Neutrophil (primary cell): Measurements from ENCODE around the gene RIN1.
"Not testable (repeated sequence)": the region's sequence is repeated elsewhere in the genome, so short reads cannot be mapped to it uniquely, and the experiment has no call there.

Source experiments
- H3K27ac ChIP-seq: fragments of 200-600 bp; sonication (generic); 2 replicates; pipeline ENCODE4 v1.5.1; 2016; ENCODE audit warnings: mild to moderate bottlenecking, moderate library complexity
- H3K27me3 ChIP-seq: fragments of 200-600 bp; sonication (generic); 2 replicates; pipeline ENCODE4 v1.6.0; 2016; ENCODE audit warnings: mild to moderate bottlenecking
- H3K36me3 ChIP-seq: fragments of 200-600 bp; sonication (generic); 2 replicates; pipeline ENCODE4 v1.5.1; 2017
- H3K4me1 ChIP-seq, 2 experiments: fragments of 200-600 bp in 1 of 2; sonication (generic) in 1 of 2; 1 replicate in 1 of 2; 2 replicates in 1 of 2; pipeline versions ENCODE4 v1.5.1 to v1.6.1; 2013 to 2016; ENCODE audit warnings: low read depth in 1 of 2, low read length in 1 of 2, mild to moderate bottlenecking in 1 of 2, moderate library complexity in 1 of 2; ENCODE audit not compliant: control insufficient read depth in 1 of 2, insufficient read depth in 1 of 2
- H3K4me3 ChIP-seq, 2 experiments: fragments of 200-600 bp in 1 of 2; sonication (generic) in 1 of 2; 1 replicate in 1 of 2; 2 replicates in 1 of 2; pipeline ENCODE4 v1.5.1; 2013 to 2016; ENCODE audit warnings: low read depth in 1 of 2, low read length in 1 of 2, mild to moderate bottlenecking in 1 of 2, moderate library complexity in 1 of 2
- H3K9me3 ChIP-seq: fragments of 200-600 bp; sonication (generic); 2 replicates; pipeline ENCODE4 v1.5.1; 2016
- TF ChIP-seq, protein P1 (sequence below): fragments of 200-600 bp; sonication (generic); IDR thresholded peaks from 2 replicates; pipeline ENCODE4 v1.5.1; 2016; ENCODE audit warnings: antibody characterized with exemption

Gene RIN1, protein sequence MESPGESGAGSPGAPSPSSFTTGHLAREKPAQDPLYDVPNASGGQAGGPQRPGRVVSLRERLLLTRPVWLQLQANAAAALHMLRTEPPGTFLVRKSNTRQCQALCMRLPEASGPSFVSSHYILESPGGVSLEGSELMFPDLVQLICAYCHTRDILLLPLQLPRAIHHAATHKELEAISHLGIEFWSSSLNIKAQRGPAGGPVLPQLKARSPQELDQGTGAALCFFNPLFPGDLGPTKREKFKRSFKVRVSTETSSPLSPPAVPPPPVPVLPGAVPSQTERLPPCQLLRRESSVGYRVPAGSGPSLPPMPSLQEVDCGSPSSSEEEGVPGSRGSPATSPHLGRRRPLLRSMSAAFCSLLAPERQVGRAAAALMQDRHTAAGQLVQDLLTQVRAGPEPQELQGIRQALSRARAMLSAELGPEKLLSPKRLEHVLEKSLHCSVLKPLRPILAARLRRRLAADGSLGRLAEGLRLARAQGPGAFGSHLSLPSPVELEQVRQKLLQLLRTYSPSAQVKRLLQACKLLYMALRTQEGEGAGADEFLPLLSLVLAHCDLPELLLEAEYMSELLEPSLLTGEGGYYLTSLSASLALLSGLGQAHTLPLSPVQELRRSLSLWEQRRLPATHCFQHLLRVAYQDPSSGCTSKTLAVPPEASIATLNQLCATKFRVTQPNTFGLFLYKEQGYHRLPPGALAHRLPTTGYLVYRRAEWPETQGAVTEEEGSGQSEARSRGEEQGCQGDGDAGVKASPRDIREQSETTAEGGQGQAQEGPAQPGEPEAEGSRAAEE

GRCh38 chr11:66336234-66337102, at the start of gene RIN1:
Gene RIN1, minus strand, starts transcription at chr11:66336434. Its CDS starts 32 bp downstream, at chr11:66336402.
- H3K36me3 ChIP-seq: peaks cover 52% of the 10 kb centered on the region
- H3K27me3 ChIP-seq: peaks cover 20% of the 10 kb centered on the region
- TF ChIP-seq, protein P1, sequence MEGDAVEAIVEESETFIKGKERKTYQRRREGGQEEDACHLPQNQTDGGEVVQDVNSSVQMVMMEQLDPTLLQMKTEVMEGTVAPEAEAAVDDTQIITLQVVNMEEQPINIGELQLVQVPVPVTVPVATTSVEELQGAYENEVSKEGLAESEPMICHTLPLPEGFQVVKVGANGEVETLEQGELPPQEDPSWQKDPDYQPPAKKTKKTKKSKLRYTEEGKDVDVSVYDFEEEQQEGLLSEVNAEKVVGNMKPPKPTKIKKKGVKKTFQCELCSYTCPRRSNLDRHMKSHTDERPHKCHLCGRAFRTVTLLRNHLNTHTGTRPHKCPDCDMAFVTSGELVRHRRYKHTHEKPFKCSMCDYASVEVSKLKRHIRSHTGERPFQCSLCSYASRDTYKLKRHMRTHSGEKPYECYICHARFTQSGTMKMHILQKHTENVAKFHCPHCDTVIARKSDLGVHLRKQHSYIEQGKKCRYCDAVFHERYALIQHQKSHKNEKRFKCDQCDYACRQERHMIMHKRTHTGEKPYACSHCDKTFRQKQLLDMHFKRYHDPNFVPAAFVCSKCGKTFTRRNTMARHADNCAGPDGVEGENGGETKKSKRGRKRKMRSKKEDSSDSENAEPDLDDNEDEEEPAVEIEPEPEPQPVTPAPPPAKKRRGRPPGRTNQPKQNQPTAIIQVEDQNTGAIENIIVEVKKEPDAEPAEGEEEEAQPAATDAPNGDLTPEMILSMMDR: no peak
- H3K4me3 ChIP-seq: peak within 1 kb of the TSS; percentile 8 to 25
- H3K4me1 ChIP-seq: peaks cover 22% of the 10 kb centered on the region in 2 experiments
- no peak within 1 kb of the TSS for H3K27ac ChIP-seq
- no peaks in the 10 kb centered on the region for H3K9me3 ChIP-seq

- H3K27ac ChIP-seq, H3K4me3 ChIP-seq, H3K9me3 ChIP-seq, H3K4me1 ChIP-seq, H3K36me3 ChIP-seq: not testable (repeated sequence)
- H3K27me3 ChIP-seq: peaks cover 45% of the 10 kb centered on the region
Observed at GRCh38 chr11:66384316-66384715, 48.1 kb upstream of the RIN1 start.

GRCh38 chr11:66380264-66380663, 44.0 kb upstream of the RIN1 start:
- peaks cover 60% of the 10 kb centered on the region for H3K27me3 ChIP-seq
- H3K27ac ChIP-seq, H3K4me1 ChIP-seq, H3K4me3 ChIP-seq, H3K9me3 ChIP-seq, H3K36me3 ChIP-seq: not testable (repeated sequence)

GRCh38 chr11:66373690-66374287, 37.6 kb upstream of the RIN1 start:
- not testable (repeated sequence) for H3K27ac ChIP-seq, H3K9me3 ChIP-seq, H3K36me3 ChIP-seq, H3K4me3 ChIP-seq
- peaks cover 87% of the 10 kb centered on the region for H3K27me3 ChIP-seq
- peaks cover 12 to 17% of the 10 kb centered on the region in 2 experiments for H3K4me1 ChIP-seq

DNA sequence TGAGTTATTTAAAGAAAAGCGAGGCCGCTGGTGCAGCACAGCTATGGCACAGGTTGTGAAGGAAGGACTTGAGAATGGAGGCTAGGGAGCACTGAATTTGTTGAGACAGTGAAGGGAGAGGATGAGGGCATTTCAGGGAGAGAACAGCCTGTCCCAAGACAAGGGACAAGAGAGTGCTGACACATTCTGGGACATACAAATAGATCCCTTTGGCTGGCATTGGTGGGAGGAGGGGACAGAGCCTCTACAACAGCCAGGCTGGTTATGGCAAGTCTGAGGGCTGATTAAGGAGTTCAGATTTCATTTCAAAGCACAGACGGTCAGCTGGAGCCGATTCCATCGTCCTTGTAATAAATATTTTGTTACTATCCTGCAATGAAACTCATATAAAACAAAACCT, 37.0 kb upstream of the RIN1 start:
- Histone ChIP-seq H3K36me3 (no peaks in the 10 kb centered on the region), H3K27me3 (peaks cover 92% of the 10 kb centered on the region), H3K27ac (no peak overlapping the region), H3K4me1 (peaks cover 12 to 17% of the 10 kb centered on the region in 2 experiments), H3K4me3 (no peak overlapping the region), H3K9me3 (no peaks in the 10 kb centered on the region)
- TF ChIP-seq, protein P1: no peak

- TF ChIP-seq, protein P1: no peak
- H3K4me3 ChIP-seq: peak within 1 kb of the TSS; percentile 25 to 56
- H3K4me1 ChIP-seq: peaks cover 12 to 17% of the 10 kb centered on the region in 2 experiments
- peaks cover 82% of the 10 kb centered on the region for H3K27me3 ChIP-seq
- no peaks in the 10 kb centered on the region for H3K36me3 ChIP-seq
- no peaks in the 10 kb centered on the region for H3K9me3 ChIP-seq
- no peak within 1 kb of the TSS for H3K27ac ChIP-seq
Observed at GRCh38 chr11:66371627-66372415, 35.6 kb upstream of the RIN1 start, which contains the start of gene SLC29A2. Gene SLC29A2, minus strand, starts transcription at chr11:66371760. Its CDS starts 169 bp downstream, at chr11:66371591.
